Testis (tissue), 2 donors: Measurements from ENCODE around the gene ARPP19.

Experiments
- CTCF ChIP-seq, 3 experiments: fragments of 450-650 bp in 2 of 3; fragments of 200-600 bp in 1 of 3; sonication (generic) in 1 of 3; IDR thresholded peaks; one replicate each; pipeline ENCODE4 v1.5.1; 2016 to 2019; ENCODE audit warnings: antibody characterized with exemption in 3 of 3, mild to moderate bottlenecking in 2 of 3, moderate library complexity in 1 of 3
- POLR2A ChIP-seq: fragments of 450-650 bp; IDR thresholded peaks from one replicate; pipeline ENCODE4 v1.6.1; 2017; ENCODE audit warnings: antibody characterized with exemption, mild to moderate bottlenecking, moderate library complexity

GRCh38 chr15:52615302-52615701 is 46.5 kb upstream of the ARPP19 start:
- no peak for TF ChIP-seq CTCF (IDR thresholded peaks at IDR 0.05)
- TF ChIP-seq POLR2A: no peak
